ENCODE results near the gene TBX18. TPM values are rescaled to one million over a fixed set of nuclear protein-coding genes. Genes with fewer than 3 reads are reported as not detected.

TBX18 gene
- total RNA-seq, 1 experiment from 2014 or later = 14.4 TPM

DNA sequence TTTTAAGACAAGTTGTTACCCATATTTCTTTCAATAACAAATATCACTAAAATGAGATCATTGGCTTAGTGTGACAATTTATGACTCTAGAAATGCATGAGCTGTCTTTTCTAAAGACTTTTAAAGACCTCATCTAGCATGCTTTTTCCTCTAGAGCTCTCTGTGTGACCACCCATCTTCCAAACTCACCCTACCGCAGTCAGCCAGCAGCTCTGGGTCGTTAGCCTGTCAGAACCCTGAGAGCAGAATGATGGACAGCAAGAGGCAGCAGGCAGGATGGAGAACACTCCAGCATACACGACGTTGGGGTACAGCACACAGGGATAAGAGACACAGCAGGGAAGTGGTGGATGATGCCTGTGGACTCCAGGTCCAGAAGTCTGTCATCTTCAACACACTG, 45.1 kb upstream of the TBX18 start (continued):
- TF ChIP-seq, protein P1, sequence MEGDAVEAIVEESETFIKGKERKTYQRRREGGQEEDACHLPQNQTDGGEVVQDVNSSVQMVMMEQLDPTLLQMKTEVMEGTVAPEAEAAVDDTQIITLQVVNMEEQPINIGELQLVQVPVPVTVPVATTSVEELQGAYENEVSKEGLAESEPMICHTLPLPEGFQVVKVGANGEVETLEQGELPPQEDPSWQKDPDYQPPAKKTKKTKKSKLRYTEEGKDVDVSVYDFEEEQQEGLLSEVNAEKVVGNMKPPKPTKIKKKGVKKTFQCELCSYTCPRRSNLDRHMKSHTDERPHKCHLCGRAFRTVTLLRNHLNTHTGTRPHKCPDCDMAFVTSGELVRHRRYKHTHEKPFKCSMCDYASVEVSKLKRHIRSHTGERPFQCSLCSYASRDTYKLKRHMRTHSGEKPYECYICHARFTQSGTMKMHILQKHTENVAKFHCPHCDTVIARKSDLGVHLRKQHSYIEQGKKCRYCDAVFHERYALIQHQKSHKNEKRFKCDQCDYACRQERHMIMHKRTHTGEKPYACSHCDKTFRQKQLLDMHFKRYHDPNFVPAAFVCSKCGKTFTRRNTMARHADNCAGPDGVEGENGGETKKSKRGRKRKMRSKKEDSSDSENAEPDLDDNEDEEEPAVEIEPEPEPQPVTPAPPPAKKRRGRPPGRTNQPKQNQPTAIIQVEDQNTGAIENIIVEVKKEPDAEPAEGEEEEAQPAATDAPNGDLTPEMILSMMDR (IDR thresholded peaks at IDR 0.05 in 2 of 3, conservative IDR thresholded peaks at IDR 0.05 in 1 of 3; ENCODE audit: borderline replicate concordance in 1 of 3, insufficient read depth in 1 of 3, low read depth in 2 of 3, low read length in 2 of 3) = no peak

GRCh38 chr6:84808491-84809061, 44.2 kb upstream of the TBX18 start:
- H3K27ac ChIP-seq (ENCODE audit: low read depth, low read length) = no peak overlapping the region
- ChIA-PET CTCF (no interaction called here), POLR2A (no interaction called here), RAD21 (ENCODE audit: low non-redundant PET in 1 of 2, low total read pairs in 2 of 2, uncharacterized antibody in 2 of 2, unreplicated experiment in 2 of 2) (no interaction called here)
- no peak overlapping the region for H3K4me2 ChIP-seq (ENCODE audit: low read length)
- no peaks in the 10 kb centered on the region for H3K79me2 ChIP-seq (ENCODE audit: insufficient read depth, low read length)
- H3K9me2 ChIP-seq (ENCODE audit: insufficient read depth) = no peaks in the 10 kb centered on the region
- no peak overlapping the region for H3K4me3 ChIP-seq (replicated peaks in 1 of 2; ENCODE audit: low read depth in 1 of 2, low read length in 2 of 2)
- ATAC-seq (no peak), DNase-seq (ENCODE audit: low read depth, low spot score) (no peak)
- no peaks in the 10 kb centered on the region for H3K9me3 ChIP-seq (ENCODE audit: control insufficient read depth in 1 of 2, insufficient read depth in 1 of 2, low read depth in 1 of 2, low read length in 2 of 2)
- no peaks in the 10 kb centered on the region for H3K36me3 ChIP-seq (ENCODE audit: control insufficient read depth in 1 of 2, insufficient read depth in 2 of 2, low read length in 2 of 2)
- no TSS peak for BruUV-seq (replicated peaks)
- 0 out of 2 replicates have a peak, but pooled peaks cover 3% of the 10 kb centered on the region for H3K27me3 ChIP-seq (ENCODE audit: insufficient read depth, low read length)
- intact Hi-C loops (cut with micrococcal nuclease) = no loop called here
- H4K20me1 ChIP-seq (ENCODE audit: insufficient read depth) = no peaks in the 10 kb centered on the region
- TF ChIP-seq CBX3 (IDR thresholded peaks at IDR 0.05; ENCODE audit: low read depth) = no peak
- no peak for TF ChIP-seq REST (IDR thresholded peaks at IDR 0.05; ENCODE audit: low read depth)
- TF ChIP-seq ZNF274 (IDR thresholded peaks at IDR 0.05; ENCODE audit: low read depth, low read length) = no peak
- TF ChIP-seq JUND (IDR thresholded peaks at IDR 0.05) = no peak
- TF ChIP-seq ELF1 (IDR thresholded peaks at IDR 0.05; ENCODE audit: borderline replicate concordance, low read depth) = no peak
- TF ChIP-seq SRF (IDR thresholded peaks at IDR 0.05; ENCODE audit: low read depth) = no peak
- TF ChIP-seq, protein P2, sequence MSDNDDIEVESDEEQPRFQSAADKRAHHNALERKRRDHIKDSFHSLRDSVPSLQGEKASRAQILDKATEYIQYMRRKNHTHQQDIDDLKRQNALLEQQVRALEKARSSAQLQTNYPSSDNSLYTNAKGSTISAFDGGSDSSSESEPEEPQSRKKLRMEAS (IDR thresholded peaks at IDR 0.05) = no peak
- no peak for TF ChIP-seq ATF3 (IDR thresholded peaks at IDR 0.05)
- TF ChIP-seq, protein P3, sequence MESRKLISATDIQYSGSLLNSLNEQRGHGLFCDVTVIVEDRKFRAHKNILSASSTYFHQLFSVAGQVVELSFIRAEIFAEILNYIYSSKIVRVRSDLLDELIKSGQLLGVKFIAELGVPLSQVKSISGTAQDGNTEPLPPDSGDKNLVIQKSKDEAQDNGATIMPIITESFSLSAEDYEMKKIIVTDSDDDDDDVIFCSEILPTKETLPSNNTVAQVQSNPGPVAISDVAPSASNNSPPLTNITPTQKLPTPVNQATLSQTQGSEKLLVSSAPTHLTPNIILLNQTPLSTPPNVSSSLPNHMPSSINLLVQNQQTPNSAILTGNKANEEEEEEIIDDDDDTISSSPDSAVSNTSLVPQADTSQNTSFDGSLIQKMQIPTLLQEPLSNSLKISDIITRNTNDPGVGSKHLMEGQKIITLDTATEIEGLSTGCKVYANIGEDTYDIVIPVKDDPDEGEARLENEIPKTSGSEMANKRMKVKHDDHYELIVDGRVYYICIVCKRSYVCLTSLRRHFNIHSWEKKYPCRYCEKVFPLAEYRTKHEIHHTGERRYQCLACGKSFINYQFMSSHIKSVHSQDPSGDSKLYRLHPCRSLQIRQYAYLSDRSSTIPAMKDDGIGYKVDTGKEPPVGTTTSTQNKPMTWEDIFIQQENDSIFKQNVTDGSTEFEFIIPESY (IDR thresholded peaks at IDR 0.05; ENCODE audit: extremely low read depth, insufficient replicate concordance, low read length) = no peak
- H3K4me1 ChIP-seq (ENCODE audit: control insufficient read depth in 1 of 2, insufficient read depth in 2 of 2, low read length in 2 of 2) = peaks cover 0 to 8% of the 10 kb centered on the region in 2 experiments; a peak in 2 of 4 replicates
- H2AFZ ChIP-seq (ENCODE audit: low read depth, low read length, poor library complexity, severe bottlenecking) = no peak overlapping the region
- H3K9ac ChIP-seq (ENCODE audit: low read length) = no peak overlapping the region

Data from HCT116 (cell line).